HG02610 (cell line): ENCODE data around the gene ABLIM1.

Source experiments
- ATAC-seq: cut with Tn5 transposase; IDR thresholded peaks from one replicate; pipeline ENCODE4 v1.9.1; 2021; ENCODE audit warnings: mild to moderate bottlenecking, moderate library complexity; ENCODE audit not compliant: unreplicated experiment

ABLIM1 gene

GRCh38 chr10:114398587-114399331, 259.3 kb downstream of the ABLIM1 start:
- ATAC-seq, result no peak

GRCh38 chr10:114397651-114398145, 260.4 kb downstream of the ABLIM1 start:
- no peak for ATAC-seq

GRCh38 chr10:114396464-114396863, 261.6 kb downstream of the ABLIM1 start:
- no peak for ATAC-seq

- ATAC-seq, result peak; percentile 60
These were observed 262.6 kb downstream of the ABLIM1 start for GRCh38 chr10:114395366-114396022.

- ATAC-seq, result no peak
These were observed 263.5 kb downstream of the ABLIM1 start for GRCh38 chr10:114394531-114394930.

GRCh38 chr10:114393886-114394285, 264.2 kb downstream of the ABLIM1 start:
- no peak for ATAC-seq

GRCh38 chr10:114393482-114393881, 264.6 kb downstream of the ABLIM1 start:
- no peak for ATAC-seq

- ATAC-seq, result no peak
These were observed 265.8 kb downstream of the ABLIM1 start for GRCh38 chr10:114392112-114392835.

- no peak for ATAC-seq
These were observed 266.5 kb downstream of the ABLIM1 start for GRCh38 chr10:114391599-114391998.

- no peak for ATAC-seq
These were observed 268.6 kb downstream of the ABLIM1 start for GRCh38 chr10:114389426-114389825.

- peak; percentile 67 for ATAC-seq
These were observed 269.8 kb downstream of the ABLIM1 start for GRCh38 chr10:114388275-114388674.

GRCh38 chr10:114387784-114388183, 270.3 kb downstream of the ABLIM1 start:
- ATAC-seq, result no peak

GRCh38 chr10:114386452-114386851, 271.6 kb downstream of the ABLIM1 start:
- no peak for ATAC-seq

- ATAC-seq, result no peak
These were observed 272.5 kb downstream of the ABLIM1 start for GRCh38 chr10:114385557-114385956.

- ATAC-seq, result no peak
These were observed 273.5 kb downstream of the ABLIM1 start for GRCh38 chr10:114384601-114385000.

GRCh38 chr10:114384181-114384580, 273.9 kb downstream of the ABLIM1 start:
- no peak for ATAC-seq
